Measurements from ENCODE around the gene TMTC1.

TMTC1 gene

GRCh38 chr12:29609431-29610215 lies 174.1 kb downstream of the TMTC1 start:
- no peak for DNase-seq

- DNase-seq: no peak
Observed at GRCh38 chr12:29608581-29608980, 175.2 kb downstream of the TMTC1 start.

- DNase-seq: no peak
Observed at GRCh38 chr12:29599381-29599780, 184.4 kb downstream of the TMTC1 start.

- no peak for DNase-seq
Observed at GRCh38 chr12:29595071-29595755, 188.5 kb downstream of the TMTC1 start.

- no peak for DNase-seq
Observed at GRCh38 chr12:29593001-29593400, 190.7 kb downstream of the TMTC1 start.

- DNase-seq: no peak
Observed at GRCh38 chr12:29591140-29592020, 192.4 kb downstream of the TMTC1 start.

GRCh38 chr12:29589851-29590250 lies 193.9 kb downstream of the TMTC1 start:
- no peak for DNase-seq

- no peak for DNase-seq
Observed at GRCh38 chr12:29589286-29589820, 194.4 kb downstream of the TMTC1 start.

GRCh38 chr12:29582677-29583272 lies 201.0 kb downstream of the TMTC1 start:
- no peak for DNase-seq

GRCh38 chr12:29582146-29582545 lies 201.6 kb downstream of the TMTC1 start:
- DNase-seq: no peak

GRCh38 chr12:29581631-29582030 lies 202.1 kb downstream of the TMTC1 start:
- no peak for DNase-seq

GRCh38 chr12:29580971-29581370 lies 202.8 kb downstream of the TMTC1 start:
- no peak for DNase-seq

GRCh38 chr12:29578731-29579130 lies 205.0 kb downstream of the TMTC1 start:
- no peak for DNase-seq

- DNase-seq: no peak
Observed at GRCh38 chr12:29578070-29578469, 205.7 kb downstream of the TMTC1 start.

GRCh38 chr12:29574500-29574899 lies 209.2 kb downstream of the TMTC1 start:
- DNase-seq: no peak

GRCh38 chr12:29572938-29573337 lies 210.8 kb downstream of the TMTC1 start:
- no peak for DNase-seq

GRCh38 chr12:29572464-29572863 lies 211.3 kb downstream of the TMTC1 start:
- DNase-seq: no peak

- DNase-seq: no peak
Observed at GRCh38 chr12:29569132-29569757, 214.5 kb downstream of the TMTC1 start.

- no peak for DNase-seq
Observed at GRCh38 chr12:29566441-29566840, 217.3 kb downstream of the TMTC1 start.

- no peak for DNase-seq
Observed at GRCh38 chr12:29565727-29566126, 218.0 kb downstream of the TMTC1 start.

GRCh38 chr12:29564925-29565324 lies 218.8 kb downstream of the TMTC1 start:
- no peak for DNase-seq

- DNase-seq: no peak
Observed at GRCh38 chr12:29563636-29564035, 220.1 kb downstream of the TMTC1 start.

All from NK-92 treated with Interleukin-12 subunit alpha and Interleukin-12 subunit beta, amount 100 ng/mL, for 24 hours (cell line).